ENCODE data around the gene RPS19BP1. TPM values are rescaled to one million over a fixed set of nuclear protein-coding genes. Genes with fewer than 3 reads are reported as not detected.

The RPS19BP1 gene
- total RNA-seq, 6 donors from 2014 or later, result 71.2 to 168 (median 106) TPM

DNA sequence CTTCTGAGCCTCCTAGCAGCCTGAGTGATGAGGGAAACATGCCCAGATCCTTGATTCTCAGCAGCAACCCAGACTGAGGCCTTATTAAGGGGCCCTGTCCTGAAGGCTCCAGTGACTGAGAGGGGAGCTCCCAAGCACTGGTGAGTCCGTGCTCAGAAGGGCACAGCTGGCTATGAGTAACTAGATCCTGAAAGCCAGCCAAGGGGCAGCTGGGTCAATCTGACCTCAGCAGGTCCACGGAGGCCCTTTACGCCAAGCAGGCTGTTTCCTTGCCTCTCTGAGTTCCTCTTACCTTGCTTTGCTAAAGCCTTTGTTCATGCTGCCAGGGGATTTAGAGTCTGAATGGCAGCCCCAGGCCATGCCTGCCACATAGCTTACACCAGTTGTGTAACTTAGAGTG lies 49.8 kb downstream of the RPS19BP1 start:
- no peak for ATAC-seq (ENCODE audit: low FRiP score in 2 of 2)
- Histone ChIP-seq H3K27ac (no peak overlapping the region), H3K27me3 (no peaks in the 10 kb centered on the region), H3K4me1 (no peaks in the 10 kb centered on the region), H3K36me3 (peaks cover 0 to 7% (median 1%) of the 10 kb centered on the region in 4 donors), H3K4me3 (no peak overlapping the region), H3K9me3 (no peaks in the 10 kb centered on the region)
- no peak for DNase-seq
- WGBS, 2 donors, result 84% methylated on average over 3 of the region's 3 CpGs; no CpG with 5 or more reads in 1 of the 2 donors
- TF ChIP-seq EP300 (IDR thresholded peaks at IDR 0.05) (no peak), POLR2AphosphoS5 (IDR thresholded peaks at IDR 0.05) (no peak), POLR2A (IDR thresholded peaks at IDR 0.05) (no peak)
- TF ChIP-seq, protein P1, sequence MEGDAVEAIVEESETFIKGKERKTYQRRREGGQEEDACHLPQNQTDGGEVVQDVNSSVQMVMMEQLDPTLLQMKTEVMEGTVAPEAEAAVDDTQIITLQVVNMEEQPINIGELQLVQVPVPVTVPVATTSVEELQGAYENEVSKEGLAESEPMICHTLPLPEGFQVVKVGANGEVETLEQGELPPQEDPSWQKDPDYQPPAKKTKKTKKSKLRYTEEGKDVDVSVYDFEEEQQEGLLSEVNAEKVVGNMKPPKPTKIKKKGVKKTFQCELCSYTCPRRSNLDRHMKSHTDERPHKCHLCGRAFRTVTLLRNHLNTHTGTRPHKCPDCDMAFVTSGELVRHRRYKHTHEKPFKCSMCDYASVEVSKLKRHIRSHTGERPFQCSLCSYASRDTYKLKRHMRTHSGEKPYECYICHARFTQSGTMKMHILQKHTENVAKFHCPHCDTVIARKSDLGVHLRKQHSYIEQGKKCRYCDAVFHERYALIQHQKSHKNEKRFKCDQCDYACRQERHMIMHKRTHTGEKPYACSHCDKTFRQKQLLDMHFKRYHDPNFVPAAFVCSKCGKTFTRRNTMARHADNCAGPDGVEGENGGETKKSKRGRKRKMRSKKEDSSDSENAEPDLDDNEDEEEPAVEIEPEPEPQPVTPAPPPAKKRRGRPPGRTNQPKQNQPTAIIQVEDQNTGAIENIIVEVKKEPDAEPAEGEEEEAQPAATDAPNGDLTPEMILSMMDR (IDR thresholded peaks at IDR 0.05), result no peak

DNA sequence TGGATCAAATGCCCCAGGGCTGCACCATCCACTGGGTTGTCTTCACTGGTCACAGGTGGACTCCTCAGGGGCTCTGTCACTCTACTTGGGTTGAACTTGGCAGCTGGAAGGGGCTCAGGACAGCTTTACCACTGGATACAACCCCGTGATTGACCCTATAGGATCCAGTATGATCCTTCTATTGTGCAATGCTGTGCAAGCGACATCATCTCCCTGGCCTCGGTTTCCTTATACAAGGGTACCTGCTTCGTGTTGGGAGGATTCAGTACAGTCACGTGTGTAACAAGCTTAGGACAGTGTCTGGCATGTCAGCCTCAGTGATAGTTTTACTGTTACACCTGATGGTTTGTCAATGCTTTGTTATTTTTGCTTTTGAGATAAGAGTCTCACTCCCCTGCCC lies 51.0 kb downstream of the RPS19BP1 start:
- Histone ChIP-seq H3K4me3 (no peak overlapping the region), H3K27me3 (no peaks in the 10 kb centered on the region), H3K27ac (no peak overlapping the region), H3K4me1 (no peaks in the 10 kb centered on the region), H3K36me3 (peaks cover 0 to 7% (median 0%) of the 10 kb centered on the region in 4 donors), H3K9me3 (no peaks in the 10 kb centered on the region)
- WGBS, 2 donors, result 96% methylated on average over 4 to 5 of the region's 5 CpGs
- DNase-seq, result no peak
- no peak for TF ChIP-seq EP300 (IDR thresholded peaks at IDR 0.05)
- TF ChIP-seq POLR2A (IDR thresholded peaks at IDR 0.05), result no peak
- TF ChIP-seq, protein P1 (IDR thresholded peaks at IDR 0.05), result no peak
- no peak for TF ChIP-seq POLR2AphosphoS5 (IDR thresholded peaks at IDR 0.05)
- ATAC-seq (ENCODE audit: low FRiP score in 2 of 2), result no peak

GRCh38 chr22:39481054-39481453 lies 51.5 kb downstream of the RPS19BP1 start:
- H3K9me3 ChIP-seq, result no peaks in the 10 kb centered on the region
- no peak for ATAC-seq (ENCODE audit: low FRiP score in 2 of 2)
- no peaks in the 10 kb centered on the region for H3K27me3 ChIP-seq
- TF ChIP-seq POLR2A (IDR thresholded peaks at IDR 0.05) (no peak), EP300 (IDR thresholded peaks at IDR 0.05) (no peak), POLR2AphosphoS5 (IDR thresholded peaks at IDR 0.05) (no peak)
- TF ChIP-seq, protein P1 (IDR thresholded peaks at IDR 0.05), result no peak
- no peak overlapping the region for H3K4me3 ChIP-seq
- H3K27ac ChIP-seq, result no peak overlapping the region
- WGBS, 2 donors, result 93 to 95% methylated on average over 16 of the region's 16 CpGs
- no peaks in the 10 kb centered on the region for H3K4me1 ChIP-seq
- DNase-seq, result no peak
- H3K36me3 ChIP-seq, result peaks cover 0 to 7% (median 0%) of the 10 kb centered on the region in 4 donors

GRCh38 chr22:39480557-39480956 lies 52.0 kb downstream of the RPS19BP1 start:
- Histone ChIP-seq H3K27ac (no peak overlapping the region), H3K36me3 (peaks cover 0 to 7% (median 0%) of the 10 kb centered on the region in 4 donors), H3K4me3 (no peak overlapping the region), H3K4me1 (no peaks in the 10 kb centered on the region), H3K27me3 (no peaks in the 10 kb centered on the region), H3K9me3 (no peaks in the 10 kb centered on the region)
- 67% methylated on average over 1 of the region's 1 CpG; no CpG with 5 or more reads in 1 of the 2 donors for WGBS, 2 donors
- no peak for DNase-seq
- TF ChIP-seq POLR2AphosphoS5 (IDR thresholded peaks at IDR 0.05) (no peak), EP300 (IDR thresholded peaks at IDR 0.05) (no peak), POLR2A (IDR thresholded peaks at IDR 0.05) (no peak)
- TF ChIP-seq, protein P1 (IDR thresholded peaks at IDR 0.05), result no peak
- ATAC-seq (ENCODE audit: low FRiP score in 2 of 2), result no peak

DNA sequence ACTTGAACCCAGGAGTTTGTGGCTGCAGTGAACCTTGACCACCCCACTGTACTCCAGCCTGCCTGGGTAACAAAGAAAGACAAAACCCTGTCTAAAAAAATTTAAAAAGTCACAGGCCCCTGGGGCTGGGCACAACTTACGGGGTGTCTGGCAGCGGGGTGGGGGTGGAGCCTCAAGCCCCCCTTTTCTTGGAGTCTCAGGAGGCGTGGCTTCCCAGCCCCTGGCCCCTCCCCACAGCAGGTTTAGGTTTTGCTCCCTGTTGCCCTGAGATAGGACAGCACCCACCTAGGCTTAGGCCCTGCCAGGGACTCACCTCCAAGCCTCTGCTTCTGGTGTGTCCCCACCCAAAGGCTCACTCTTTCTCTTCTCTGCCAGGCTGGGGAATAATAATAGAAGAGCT lies 53.3 kb downstream of the RPS19BP1 start:
- Histone ChIP-seq H3K9me3 (no peaks in the 10 kb centered on the region), H3K4me1 (peaks cover 0 to 3% (median 1%) of the 10 kb centered on the region in 4 donors), H3K36me3 (peaks cover 0 to 7% (median 0%) of the 10 kb centered on the region in 4 donors), H3K27ac (no peak overlapping the region), H3K27me3 (no peaks in the 10 kb centered on the region), H3K4me3 (no peak overlapping the region)
- no peak for ATAC-seq (ENCODE audit: low FRiP score in 2 of 2)
- 80 to 87% methylated on average over 3 of the region's 3 CpGs for WGBS, 2 donors
- TF ChIP-seq POLR2AphosphoS5 (IDR thresholded peaks at IDR 0.05), result no peak
- no peak for TF ChIP-seq POLR2A (IDR thresholded peaks at IDR 0.05)
- no peak for TF ChIP-seq EP300 (IDR thresholded peaks at IDR 0.05)
- TF ChIP-seq, protein P1 (IDR thresholded peaks at IDR 0.05), result no peak
- DNase-seq, result no peak
